SK-N-SH (cell line): ENCODE measurements around the gene PCSK2.

ENCODE experiments used
- EP300 ChIP-seq, 2 experiments: IDR thresholded peaks; 2 replicates each; pipeline versions ENCODE4 v1.4.0 to v1.6.1; 2012; ENCODE audit warnings: borderline replicate concordance in 1 of 2, low read depth in 1 of 2, low read length in 1 of 2
- EZH2phosphoT487 ChIP-seq: fragments of 200-600 bp; sonication (generic); IDR thresholded peaks from 2 replicates; pipeline ENCODE4 v1.6.1; 2017; ENCODE audit warnings: low read depth, mixed run types, mild to moderate bottlenecking, antibody characterized with exemption, moderate library complexity, borderline replicate concordance
- FOXM1 ChIP-seq: IDR thresholded peaks from 2 replicates; pipeline ENCODE4 v1.4.0; 2012; ENCODE audit warnings: low read depth, mild to moderate bottlenecking
- MXI1 ChIP-seq: IDR thresholded peaks from 2 replicates; pipeline ENCODE4 v1.6.1; 2012; ENCODE audit warnings: mild to moderate bottlenecking, low read depth, low read length, improper control_type of control experiment
- NRF1 ChIP-seq: IDR thresholded peaks from 2 replicates; pipeline ENCODE4 v1.6.1; 2012; ENCODE audit warnings: low read depth, mild to moderate bottlenecking, low read length
- POLR2AphosphoS5 ChIP-seq: IDR thresholded peaks from 2 replicates; pipeline ENCODE4 v1.6.1; 2012; ENCODE audit warnings: low read depth, low read length
- RFX5 ChIP-seq: IDR thresholded peaks from 2 replicates; pipeline ENCODE4 v1.6.1; 2012; ENCODE audit warnings: mild to moderate bottlenecking, improper control_type of control experiment, low read length
- SMC3 ChIP-seq: IDR thresholded peaks from 2 replicates; pipeline ENCODE4 v1.6.1; 2012; ENCODE audit warnings: low read depth, low read length, improper control_type of control experiment
- TAF1 ChIP-seq: IDR thresholded peaks from 2 replicates; pipeline ENCODE4 v1.6.1; 2012; ENCODE audit warnings: low read depth, mild to moderate bottlenecking, low read length, moderate library complexity, borderline replicate concordance
- TF ChIP-seq, protein P1 (sequence below): fragments of 200-600 bp; sonication (generic); IDR thresholded peaks from 2 replicates; pipeline ENCODE4 v1.6.1; 2017; ENCODE audit warnings: antibody characterized with exemption, mild to moderate bottlenecking, moderate library complexity
- TF ChIP-seq, protein P2 (sequence below): IDR thresholded peaks from 2 replicates; pipeline ENCODE4 v1.4.0; 2012; ENCODE audit warnings: low read depth, borderline replicate concordance
- TF ChIP-seq, protein P3 (sequence below): fragments of 150-350 bp; IDR thresholded peaks from 2 replicates; pipeline ENCODE4 v1.6.1; 2017; ENCODE audit warnings: antibody characterized with exemption, low read length, low read depth, borderline replicate concordance
- TF ChIP-seq, protein P4 (sequence below): IDR thresholded peaks from 2 replicates; pipeline ENCODE4 v1.4.0; 2012; ENCODE audit warnings: low read depth
- TF ChIP-seq, protein P5 (sequence below): IDR thresholded peaks from 2 replicates; pipeline ENCODE4 v1.6.1; 2012; ENCODE audit warnings: mild to moderate bottlenecking, low read depth, low read length, moderate library complexity

DNA sequence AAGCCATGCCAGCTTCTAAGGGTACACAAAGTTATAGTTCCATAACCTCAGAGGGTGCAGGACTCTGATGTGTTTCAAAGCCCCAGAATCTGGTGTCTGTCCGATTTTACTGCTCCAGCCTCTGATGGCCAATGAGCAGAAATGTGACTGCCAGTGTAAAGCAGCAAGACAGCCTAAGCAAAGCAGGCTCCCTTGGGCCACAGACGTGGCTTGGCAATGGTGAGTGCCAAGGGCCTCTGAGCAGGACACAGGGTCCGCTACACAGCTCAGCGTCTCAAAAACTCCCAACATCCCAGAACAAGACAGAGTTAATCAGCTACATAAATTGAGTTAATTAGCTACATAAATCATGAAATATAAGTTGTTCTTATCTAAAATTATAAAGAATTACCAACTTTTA, 69.2 kb downstream of the PCSK2 start:
- TF ChIP-seq, protein P1, sequence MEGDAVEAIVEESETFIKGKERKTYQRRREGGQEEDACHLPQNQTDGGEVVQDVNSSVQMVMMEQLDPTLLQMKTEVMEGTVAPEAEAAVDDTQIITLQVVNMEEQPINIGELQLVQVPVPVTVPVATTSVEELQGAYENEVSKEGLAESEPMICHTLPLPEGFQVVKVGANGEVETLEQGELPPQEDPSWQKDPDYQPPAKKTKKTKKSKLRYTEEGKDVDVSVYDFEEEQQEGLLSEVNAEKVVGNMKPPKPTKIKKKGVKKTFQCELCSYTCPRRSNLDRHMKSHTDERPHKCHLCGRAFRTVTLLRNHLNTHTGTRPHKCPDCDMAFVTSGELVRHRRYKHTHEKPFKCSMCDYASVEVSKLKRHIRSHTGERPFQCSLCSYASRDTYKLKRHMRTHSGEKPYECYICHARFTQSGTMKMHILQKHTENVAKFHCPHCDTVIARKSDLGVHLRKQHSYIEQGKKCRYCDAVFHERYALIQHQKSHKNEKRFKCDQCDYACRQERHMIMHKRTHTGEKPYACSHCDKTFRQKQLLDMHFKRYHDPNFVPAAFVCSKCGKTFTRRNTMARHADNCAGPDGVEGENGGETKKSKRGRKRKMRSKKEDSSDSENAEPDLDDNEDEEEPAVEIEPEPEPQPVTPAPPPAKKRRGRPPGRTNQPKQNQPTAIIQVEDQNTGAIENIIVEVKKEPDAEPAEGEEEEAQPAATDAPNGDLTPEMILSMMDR, result no peak
- TF ChIP-seq, protein P2, sequence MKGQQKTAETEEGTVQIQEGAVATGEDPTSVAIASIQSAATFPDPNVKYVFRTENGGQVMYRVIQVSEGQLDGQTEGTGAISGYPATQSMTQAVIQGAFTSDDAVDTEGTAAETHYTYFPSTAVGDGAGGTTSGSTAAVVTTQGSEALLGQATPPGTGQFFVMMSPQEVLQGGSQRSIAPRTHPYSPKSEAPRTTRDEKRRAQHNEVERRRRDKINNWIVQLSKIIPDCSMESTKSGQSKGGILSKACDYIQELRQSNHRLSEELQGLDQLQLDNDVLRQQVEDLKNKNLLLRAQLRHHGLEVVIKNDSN, result no peak
- TF ChIP-seq EZH2phosphoT487, result no peak
- no peak for TF ChIP-seq RFX5
- TF ChIP-seq, protein P3, sequence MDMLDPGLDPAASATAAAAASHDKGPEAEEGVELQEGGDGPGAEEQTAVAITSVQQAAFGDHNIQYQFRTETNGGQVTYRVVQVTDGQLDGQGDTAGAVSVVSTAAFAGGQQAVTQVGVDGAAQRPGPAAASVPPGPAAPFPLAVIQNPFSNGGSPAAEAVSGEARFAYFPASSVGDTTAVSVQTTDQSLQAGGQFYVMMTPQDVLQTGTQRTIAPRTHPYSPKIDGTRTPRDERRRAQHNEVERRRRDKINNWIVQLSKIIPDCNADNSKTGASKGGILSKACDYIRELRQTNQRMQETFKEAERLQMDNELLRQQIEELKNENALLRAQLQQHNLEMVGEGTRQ, result no peak
- TF ChIP-seq SMC3, result no peak
- TF ChIP-seq NRF1, result no peak
- TF ChIP-seq EP300 (IDR thresholded peaks at IDR 0.05; ENCODE audit: borderline replicate concordance in 1 of 2, low read depth in 1 of 2, low read length in 1 of 2), result no peak
- TF ChIP-seq, protein P4, sequence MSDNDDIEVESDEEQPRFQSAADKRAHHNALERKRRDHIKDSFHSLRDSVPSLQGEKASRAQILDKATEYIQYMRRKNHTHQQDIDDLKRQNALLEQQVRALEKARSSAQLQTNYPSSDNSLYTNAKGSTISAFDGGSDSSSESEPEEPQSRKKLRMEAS, result no peak
- TF ChIP-seq TAF1, result no peak
- TF ChIP-seq POLR2AphosphoS5, result no peak
- TF ChIP-seq, protein P5, sequence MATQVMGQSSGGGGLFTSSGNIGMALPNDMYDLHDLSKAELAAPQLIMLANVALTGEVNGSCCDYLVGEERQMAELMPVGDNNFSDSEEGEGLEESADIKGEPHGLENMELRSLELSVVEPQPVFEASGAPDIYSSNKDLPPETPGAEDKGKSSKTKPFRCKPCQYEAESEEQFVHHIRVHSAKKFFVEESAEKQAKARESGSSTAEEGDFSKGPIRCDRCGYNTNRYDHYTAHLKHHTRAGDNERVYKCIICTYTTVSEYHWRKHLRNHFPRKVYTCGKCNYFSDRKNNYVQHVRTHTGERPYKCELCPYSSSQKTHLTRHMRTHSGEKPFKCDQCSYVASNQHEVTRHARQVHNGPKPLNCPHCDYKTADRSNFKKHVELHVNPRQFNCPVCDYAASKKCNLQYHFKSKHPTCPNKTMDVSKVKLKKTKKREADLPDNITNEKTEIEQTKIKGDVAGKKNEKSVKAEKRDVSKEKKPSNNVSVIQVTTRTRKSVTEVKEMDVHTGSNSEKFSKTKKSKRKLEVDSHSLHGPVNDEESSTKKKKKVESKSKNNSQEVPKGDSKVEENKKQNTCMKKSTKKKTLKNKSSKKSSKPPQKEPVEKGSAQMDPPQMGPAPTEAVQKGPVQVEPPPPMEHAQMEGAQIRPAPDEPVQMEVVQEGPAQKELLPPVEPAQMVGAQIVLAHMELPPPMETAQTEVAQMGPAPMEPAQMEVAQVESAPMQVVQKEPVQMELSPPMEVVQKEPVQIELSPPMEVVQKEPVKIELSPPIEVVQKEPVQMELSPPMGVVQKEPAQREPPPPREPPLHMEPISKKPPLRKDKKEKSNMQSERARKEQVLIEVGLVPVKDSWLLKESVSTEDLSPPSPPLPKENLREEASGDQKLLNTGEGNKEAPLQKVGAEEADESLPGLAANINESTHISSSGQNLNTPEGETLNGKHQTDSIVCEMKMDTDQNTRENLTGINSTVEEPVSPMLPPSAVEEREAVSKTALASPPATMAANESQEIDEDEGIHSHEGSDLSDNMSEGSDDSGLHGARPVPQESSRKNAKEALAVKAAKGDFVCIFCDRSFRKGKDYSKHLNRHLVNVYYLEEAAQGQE, result no peak
- no peak for TF ChIP-seq MXI1
- TF ChIP-seq FOXM1, result no peak
